SU-DHL-6 (cell line): Measurements from ENCODE around the gene CPVL.

ENCODE experiments used
- H2AFZ ChIP-seq: fragments of 200-600 bp; sonication (generic); 2 replicates; pipeline ENCODE4 v1.6.1; 2014; ENCODE audit warnings: low read depth, mild to moderate bottlenecking, moderate library complexity, mixed read lengths, antibody characterized with exemption, low read length; ENCODE audit not compliant: severe bottlenecking
- H3F3A ChIP-seq: fragments of 200-600 bp; shearing (Covaris generic); 2 replicates; pipeline ENCODE4 v1.6.0; 2016; ENCODE audit warnings: antibody characterized with exemption, mild to moderate bottlenecking; ENCODE audit not compliant: insufficient read depth
- H3K27ac ChIP-seq: fragments of 200-600 bp; sonication (generic); 2 replicates; pipeline ENCODE4 v1.5.1; 2016; ENCODE audit warnings: low read depth, mild to moderate bottlenecking, low read length, moderate library complexity, mixed read lengths
- H3K27me3 ChIP-seq: fragments of 200-600 bp; sonication (generic), shearing (Covaris generic); 2 replicates; pipeline ENCODE4 v1.6.0; 2014; ENCODE audit warnings: mild to moderate bottlenecking, low read length
- H3K36me3 ChIP-seq: fragments of 200-600 bp; sonication (generic); 2 replicates; pipeline ENCODE4 v1.6.1; 2014; ENCODE audit warnings: mild to moderate bottlenecking, low read length, mixed read lengths
- H3K4me2 ChIP-seq: fragments of 300-600, 200-600 bp; shearing (Covaris generic), sonication (generic); 2 replicates; pipeline ENCODE4 v1.6.0; 2014; ENCODE audit warnings: low read length, low read depth, mild to moderate bottlenecking; ENCODE audit not compliant: poor library complexity, severe bottlenecking
- H3K4me3 ChIP-seq: fragments of 200-600 bp; sonication (generic); 2 replicates; pipeline ENCODE4 v1.5.1; 2014; ENCODE audit warnings: antibody characterized with exemption, low read length, mild to moderate bottlenecking, mixed read lengths; ENCODE audit not compliant: insufficient read depth, poor library complexity, severe bottlenecking
- H3K79me2 ChIP-seq: fragments of 200-600 bp; sonication (generic); 2 replicates; pipeline ENCODE4 v1.6.1; 2014; ENCODE audit warnings: mild to moderate bottlenecking, low read length, moderate library complexity; ENCODE audit not compliant: insufficient read depth
- H3K9ac ChIP-seq: fragments of 200-600 bp; sonication (generic); 2 replicates; pipeline ENCODE4 v1.7.0; 2014; ENCODE audit warnings: mild to moderate bottlenecking, low read length
- H3K9me2 ChIP-seq: fragments of 200-600 bp; sonication (generic); replicated peaks from 2 replicates; pipeline ENCODE4 v1.6.1; 2014; ENCODE audit warnings: low read length; ENCODE audit not compliant: insufficient read depth
- H3K9me3 ChIP-seq: fragments of 200-600 bp; sonication (generic); 2 replicates; pipeline ENCODE4 v1.6.1; 2014; ENCODE audit warnings: low read length, mixed read lengths; ENCODE audit not compliant: insufficient read depth
- H4K20me1 ChIP-seq: fragments of 200-600 bp; sonication (generic); 2 replicates; pipeline ENCODE4 v1.6.1; 2014; ENCODE audit warnings: low read depth, mild to moderate bottlenecking, antibody characterized with exemption, low read length, moderate library complexity, mixed read lengths
- EZH2phosphoT487 ChIP-seq: fragments of 200-600 bp; sonication (generic), shearing (Covaris generic); conservative IDR thresholded peaks from 2 replicates; pipeline ENCODE4 v1.6.1; 2018; ENCODE audit warnings: mild to moderate bottlenecking, antibody characterized with exemption, low read length, moderate library complexity, mixed read lengths
- TF ChIP-seq, protein P1 (sequence below): fragments of 200-600 bp; sonication (generic); IDR thresholded peaks from one replicate; pipeline ENCODE4 v1.5.1; 2017; ENCODE audit warnings: antibody characterized with exemption, mild to moderate bottlenecking, low read length, moderate library complexity; ENCODE audit not compliant: insufficient read depth, poor library complexity, severe bottlenecking

CPVL gene

DNA sequence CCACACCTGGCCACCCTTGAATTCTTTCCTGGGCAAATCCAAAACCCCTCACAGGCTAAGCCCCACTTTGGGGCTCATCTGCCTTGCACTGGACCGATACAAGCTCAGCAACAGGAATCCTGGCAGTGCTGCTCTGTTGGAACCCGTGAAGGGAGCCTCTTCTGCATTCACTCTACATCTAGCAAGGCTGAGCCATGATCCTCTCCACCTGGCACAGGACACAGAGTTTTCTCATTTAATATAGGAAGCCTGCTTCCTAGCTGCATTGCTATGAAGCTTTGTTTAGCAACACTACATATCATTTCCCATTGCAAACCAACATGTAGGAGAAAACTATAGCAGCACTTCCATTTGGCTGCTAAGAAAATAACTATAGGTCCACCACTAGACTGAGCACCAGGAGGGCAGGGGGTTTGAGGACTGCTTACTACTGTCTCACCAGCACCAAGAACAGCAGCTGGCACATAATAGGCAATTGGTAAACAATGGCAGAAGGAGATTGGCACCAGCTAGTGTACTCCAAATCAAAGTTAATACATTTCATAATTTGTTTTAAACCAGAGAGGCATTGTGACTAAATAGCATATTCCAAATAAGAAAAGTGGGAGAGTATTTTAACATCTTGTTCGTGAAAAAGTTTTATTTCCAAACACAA, 56.1 kb downstream of the CPVL start:
- Histone ChIP-seq H3K36me3 (no peaks in the 10 kb centered on the region), H3K9ac (no peak overlapping the region), H3F3A (no peaks in the 10 kb centered on the region), H3K9me3 (no peaks in the 10 kb centered on the region), H3K4me2 (no peak overlapping the region), H3K79me2 (no peaks in the 10 kb centered on the region), H4K20me1 (no peaks in the 10 kb centered on the region), H3K27me3 (no peaks in the 10 kb centered on the region), H3K27ac (no peak overlapping the region), H3K4me3 (no peak overlapping the region), H3K9me2 (no peaks in the 10 kb centered on the region), H2AFZ (no peak overlapping the region)
- no peak for TF ChIP-seq EZH2phosphoT487
- TF ChIP-seq, protein P1, sequence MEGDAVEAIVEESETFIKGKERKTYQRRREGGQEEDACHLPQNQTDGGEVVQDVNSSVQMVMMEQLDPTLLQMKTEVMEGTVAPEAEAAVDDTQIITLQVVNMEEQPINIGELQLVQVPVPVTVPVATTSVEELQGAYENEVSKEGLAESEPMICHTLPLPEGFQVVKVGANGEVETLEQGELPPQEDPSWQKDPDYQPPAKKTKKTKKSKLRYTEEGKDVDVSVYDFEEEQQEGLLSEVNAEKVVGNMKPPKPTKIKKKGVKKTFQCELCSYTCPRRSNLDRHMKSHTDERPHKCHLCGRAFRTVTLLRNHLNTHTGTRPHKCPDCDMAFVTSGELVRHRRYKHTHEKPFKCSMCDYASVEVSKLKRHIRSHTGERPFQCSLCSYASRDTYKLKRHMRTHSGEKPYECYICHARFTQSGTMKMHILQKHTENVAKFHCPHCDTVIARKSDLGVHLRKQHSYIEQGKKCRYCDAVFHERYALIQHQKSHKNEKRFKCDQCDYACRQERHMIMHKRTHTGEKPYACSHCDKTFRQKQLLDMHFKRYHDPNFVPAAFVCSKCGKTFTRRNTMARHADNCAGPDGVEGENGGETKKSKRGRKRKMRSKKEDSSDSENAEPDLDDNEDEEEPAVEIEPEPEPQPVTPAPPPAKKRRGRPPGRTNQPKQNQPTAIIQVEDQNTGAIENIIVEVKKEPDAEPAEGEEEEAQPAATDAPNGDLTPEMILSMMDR = no peak

DNA sequence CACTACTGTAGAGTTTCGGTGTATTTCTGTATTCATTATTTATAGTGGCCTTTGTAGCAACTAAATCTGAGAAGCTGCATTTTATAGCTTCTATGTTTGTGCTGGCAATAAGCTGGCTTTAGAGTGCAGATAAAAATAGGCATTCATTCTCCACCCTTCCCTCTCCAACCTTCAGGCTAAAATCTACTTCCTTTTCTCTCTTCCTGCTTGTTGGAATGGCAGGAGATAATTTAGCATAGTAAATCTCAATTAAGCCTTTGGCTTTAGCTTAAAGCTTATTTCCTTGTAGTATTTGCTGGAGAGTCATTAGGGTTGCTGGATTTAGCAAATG, 58.5 kb downstream of the CPVL start:
- Histone ChIP-seq H3K4me2 (no peak overlapping the region), H3K36me3 (no peaks in the 10 kb centered on the region), H3K9me3 (no peaks in the 10 kb centered on the region), H4K20me1 (no peaks in the 10 kb centered on the region), H3K27ac (no peak overlapping the region), H3K27me3 (no peaks in the 10 kb centered on the region), H3K9ac (no peak overlapping the region), H3F3A (no peaks in the 10 kb centered on the region), H2AFZ (no peak overlapping the region), H3K79me2 (no peaks in the 10 kb centered on the region), H3K4me3 (no peak overlapping the region), H3K9me2 (no peaks in the 10 kb centered on the region)
- TF ChIP-seq, protein P1 = no peak
- TF ChIP-seq EZH2phosphoT487 = no peak

- Histone ChIP-seq H3K4me3 (no peak overlapping the region), H3K9me2 (no peaks in the 10 kb centered on the region), H3K4me2 (no peak overlapping the region), H4K20me1 (no peaks in the 10 kb centered on the region), H2AFZ (no peak overlapping the region), H3K79me2 (no peaks in the 10 kb centered on the region), H3K36me3 (no peaks in the 10 kb centered on the region), H3K9me3 (no peaks in the 10 kb centered on the region), H3K27me3 (no peaks in the 10 kb centered on the region), H3K27ac (no peak overlapping the region), H3K9ac (no peak overlapping the region), H3F3A (no peaks in the 10 kb centered on the region)
- TF ChIP-seq EZH2phosphoT487 = no peak
- TF ChIP-seq, protein P1 = no peak
Observed at GRCh38 chr7:29086545-29086944, 59.8 kb downstream of the CPVL start.
